IMR-90 (cell line): ENCODE data around the gene STRN. TPM values are rescaled to one million over a fixed set of nuclear protein-coding genes. Genes with fewer than 3 reads are reported as not detected.

Source experiments
- ATAC-seq: fragments of 200-7000 bp; cut with Tn5 transposase; 2 replicates; pipeline ENCODE4 v1.9.1; 2020; ENCODE audit warnings: low read depth, mild to moderate bottlenecking, moderate library complexity
- BruUV-seq: library from RNA; stranded (reverse); fragments of 400-500 nt; replicated peaks from 2 replicates; lab custom pipeline; 2021; lab: Mats Ljungman, UMichigan
- CTCF ChIA-PET: fragments of 300-600 bp; formaldehyde crosslinking; extraction: SDS; loops from one replicate; lab custom pipeline; 2021; ENCODE audit warnings: antibody characterized with exemption; lab: Yijun Ruan, JAX
- POLR2A ChIA-PET: fragments of 300-600 bp; sonication (Branson Sonifier 250); formaldehyde crosslinking; loops from one replicate; lab custom pipeline; 2022; ENCODE audit warnings: antibody characterized with exemption; ENCODE audit not compliant: unreplicated experiment; lab: Charles Lee
- DNase-seq: peaks from one replicate; pipeline ENCODE4 v3.0.0; 2013
- H2AFZ ChIP-seq: replicated peaks from 2 replicates; pipeline ENCODE3; 2013; ENCODE audit warnings: low read length, mild to moderate bottlenecking; ENCODE audit not compliant: poor library complexity
- H2AK5ac ChIP-seq: 2 replicates; pipeline ENCODE4 v1.6.1; 2013; ENCODE audit warnings: low read depth, low read length, inconsistent platforms
- H2AK9ac ChIP-seq: replicated peaks from 2 replicates; pipeline ENCODE3; 2013; ENCODE audit warnings: mild to moderate bottlenecking, low read depth, low read length, moderate library complexity; ENCODE audit not compliant: poor library complexity
- H2BK120ac ChIP-seq: 2 replicates; pipeline ENCODE4 v1.6.1; 2013; ENCODE audit warnings: low read depth, low read length, inconsistent platforms
- H2BK15ac ChIP-seq: 3 replicates; pipeline ENCODE4 v1.6.1; 2013; ENCODE audit warnings: low read depth, low read length, inconsistent platforms
- H2BK20ac ChIP-seq: 2 replicates; pipeline ENCODE4 v1.6.1; 2013; ENCODE audit warnings: low read depth, mild to moderate bottlenecking, inconsistent platforms, low read length, moderate library complexity
- H2BK5ac ChIP-seq: 2 replicates; pipeline ENCODE4 v1.6.1; 2013; ENCODE audit warnings: mild to moderate bottlenecking, low read depth, low read length, inconsistent platforms; ENCODE audit not compliant: poor library complexity, severe bottlenecking
- H3K14ac ChIP-seq: replicated peaks from 2 replicates; pipeline ENCODE4 v1.6.1; 2013; ENCODE audit warnings: low read depth, low read length, inconsistent platforms
- H3K18ac ChIP-seq: 2 replicates; pipeline ENCODE4 v1.6.1; 2013; ENCODE audit warnings: low read depth, low read length, control low read depth
- H3K23ac ChIP-seq: 2 replicates; pipeline ENCODE4 v1.6.1; 2013; ENCODE audit warnings: low read depth, low read length, inconsistent platforms
- H3K27ac ChIP-seq: 2 replicates; pipeline ENCODE4 v1.5.1; 2013; ENCODE audit warnings: mild to moderate bottlenecking, control low read depth, low read length; ENCODE audit not compliant: insufficient read depth
- H3K27me3 ChIP-seq: 2 replicates; pipeline ENCODE4 v1.6.1; 2013; ENCODE audit warnings: low read length; ENCODE audit not compliant: control insufficient read depth, insufficient read depth
- H3K36me3 ChIP-seq: 2 replicates; pipeline ENCODE4 v1.6.1; 2013; ENCODE audit warnings: low read length, mixed read lengths; ENCODE audit not compliant: control insufficient read depth, insufficient read depth
- H3K4ac ChIP-seq: 2 replicates; pipeline ENCODE4 v1.6.1; 2013; ENCODE audit warnings: low read depth, low read length, inconsistent platforms
- H3K4me1 ChIP-seq: 2 replicates; pipeline ENCODE4 v1.6.1; 2013; ENCODE audit warnings: low read length, mixed read lengths; ENCODE audit not compliant: control insufficient read depth, insufficient read depth
- H3K4me2 ChIP-seq: 2 replicates; pipeline ENCODE4 v1.6.1; 2013; ENCODE audit warnings: low read depth, mild to moderate bottlenecking, control low read depth, low read length, moderate library complexity
- H3K4me3 ChIP-seq: 2 replicates; pipeline ENCODE4 v1.5.1; 2013; ENCODE audit warnings: low read depth, mild to moderate bottlenecking, control low read depth, low read length, moderate library complexity; ENCODE audit not compliant: insufficient read depth
- H3K56ac ChIP-seq: 2 replicates; pipeline ENCODE4 v1.6.1; 2013; ENCODE audit warnings: low read length, inconsistent platforms; ENCODE audit not compliant: insufficient read depth; ENCODE audit errors: extremely low read depth
- H3K79me1 ChIP-seq, 2 experiments: 2 replicates each; pipeline ENCODE4 v1.6.1; 2013; ENCODE audit warnings: low read length in 2 of 2, inconsistent platforms in 1 of 2, low read depth in 1 of 2
- H3K9ac ChIP-seq: 2 replicates; pipeline ENCODE4 v1.6.1; 2013; ENCODE audit warnings: low read depth, low read length, control low read depth
- H3K9me1 ChIP-seq: 2 replicates; pipeline ENCODE4 v1.6.1; 2013; ENCODE audit warnings: low read length, inconsistent platforms; ENCODE audit not compliant: insufficient read depth
- H3K9me3 ChIP-seq: 2 replicates; pipeline ENCODE4 v1.6.1; 2013; ENCODE audit warnings: low read length; ENCODE audit not compliant: control insufficient read depth, insufficient read depth
- H4K20me1 ChIP-seq: 2 replicates; pipeline ENCODE4 v1.6.1; 2013; ENCODE audit warnings: low read length, inconsistent platforms; ENCODE audit not compliant: insufficient read depth
- H4K5ac ChIP-seq: 2 replicates; pipeline ENCODE4 v1.6.1; 2013; ENCODE audit warnings: mild to moderate bottlenecking, low read depth, low read length, control low read depth
- H4K8ac ChIP-seq, 2 experiments: 2 replicates each; pipeline ENCODE4 v1.6.1; 2013; ENCODE audit warnings: low read depth in 2 of 2, low read length in 2 of 2, control low read depth in 1 of 2, inconsistent platforms in 1 of 2
- H4K91ac ChIP-seq: 2 replicates; pipeline ENCODE4 v1.6.1; 2013; ENCODE audit warnings: low read depth, low read length, inconsistent platforms; ENCODE audit not compliant: insufficient read depth
- CEBPB ChIP-seq: IDR thresholded peaks from 2 replicates; pipeline ENCODE4 v1.6.1; 2012; ENCODE audit warnings: low read depth, low read length, improper control_type of control experiment
- MXI1 ChIP-seq: IDR thresholded peaks from 2 replicates; pipeline ENCODE4 v1.6.1; 2012; ENCODE audit warnings: low read depth, mild to moderate bottlenecking, low read length, moderate library complexity, borderline replicate concordance
- WGBS, 2 experiments: methylation state at CpG; one replicate each; pipeline versions ENCODE4 v1.1.5 to v1.1.7; 2013; ENCODE audit warnings: missing lambda C conversion rate in 2 of 2; ENCODE audit not compliant: insufficient read length in 1 of 2; ENCODE audit errors: extremely low coverage in 2 of 2; 5-methylcytosine and 5-hydroxymethylcytosine counted together
- dilution Hi-C: fragments of 300-500 bp; cut with HindIII; formaldehyde crosslinking; loops from one replicate; pipeline ENCODE4 v1.14.3; 2018; ENCODE audit warnings: low sequenced_read_pairs; ENCODE audit not compliant: unreplicated experiment
- in situ Hi-C: fragments of 300-500 bp; cut with MboI; formaldehyde crosslinking; loops from 3 replicates; pipeline ENCODE4 v1.14.3; 2019; ENCODE audit warnings: low sequenced_read_pairs, inconsistent platforms, mixed read lengths
- intact Hi-C: fragments of 100-400 bp; cut with micrococcal nuclease; formaldehyde crosslinking; loops from 2 replicates; pipeline ENCODE4 v1.10.0; 2022
- polyA plus RNA-seq, 3 experiments: library from polyadenylated mRNA; depleted of rRNA; stranded (reverse); fragments of >200 nt; gene quantifications; 2 replicates each; pipeline ENCODE4 v1.2.3, GENCODE V29; 2012; ENCODE audit warnings: low replicate concordance in 1 of 3
- total RNA-seq: library from RNA; depleted of rRNA; stranded (reverse); fragments of >200 nt; gene quantifications from 2 replicates; pipeline ENCODE4 v1.2.3, GENCODE V29; 2012

Gene STRN
- total and polyA plus RNA-seq, 2 of the 4 experiments (the other 2 are of a cell fraction) = 5.1 to 23.3 TPM

GRCh38 chr2:36963734-36964133 lies 2.6 kb downstream of the STRN start:
- WGBS, 2 experiments = no CpG with 5 or more reads among the region's 4 CpGs

More at GRCh38 chr2:36963734-36964133, 2.6 kb downstream of the STRN start:
- no peaks in the 10 kb centered on the region for H3K9me3 ChIP-seq
- no peak overlapping the region for H4K5ac ChIP-seq
- ATAC-seq = no peak
- BruUV-seq = no TSS peak
- no peak overlapping the region for H3K23ac ChIP-seq
- no peak overlapping the region for H4K91ac ChIP-seq
- H3K27ac ChIP-seq = no peak overlapping the region
- no peak overlapping the region for H2BK15ac ChIP-seq
- H3K9me1 ChIP-seq = no peaks in the 10 kb centered on the region; the same call in 1 of the 2 replicates
- dilution Hi-C loops = no loop called here
- no peak overlapping the region for H3K14ac ChIP-seq
- no peak overlapping the region for H2BK5ac ChIP-seq
- H4K20me1 ChIP-seq = peaks cover 19% of the 10 kb centered on the region
- H2AK5ac ChIP-seq = no peak overlapping the region
- peaks cover 17 to 55% of the 10 kb centered on the region in 2 experiments for H3K79me1 ChIP-seq
- H3K4ac ChIP-seq = no peak overlapping the region
- ChIA-PET POLR2A (interaction anchor here (0.6 kb wide), 1 partner anchor 12 kb away, joined by 3 read pairs; no protein-coding TSS in a partner anchor), CTCF (interaction anchor here (0.6 kb wide), 1 partner anchor 1074 kb away, joined by 3 read pairs; no protein-coding TSS in a partner anchor)
- no peak overlapping the region for H2AK9ac ChIP-seq
- no peaks in the 10 kb centered on the region for H3K27me3 ChIP-seq
- no peak overlapping the region for H3K4me2 ChIP-seq
- DNase-seq = no peak
- no peak overlapping the region for H2BK20ac ChIP-seq
- no peak overlapping the region for H2AFZ ChIP-seq
- no peak overlapping the region for H3K4me3 ChIP-seq
- no peaks in the 10 kb centered on the region for H3K36me3 ChIP-seq
- TF ChIP-seq MXI1 = no peak
- no peak for TF ChIP-seq CEBPB
- intact Hi-C loops = no loop called here
- peaks cover 5% of the 10 kb centered on the region for H3K4me1 ChIP-seq
- H2BK120ac ChIP-seq = no peak overlapping the region
- H3K56ac ChIP-seq = no peak overlapping the region
- in situ Hi-C loops = no loop called here
- H3K18ac ChIP-seq = no peak overlapping the region
- H4K8ac ChIP-seq = no peak overlapping the region
- H3K9ac ChIP-seq = no peak overlapping the region
